Measurements from ENCODE around the gene SPAG16.
"Not testable (repeated sequence)": the region's sequence is repeated elsewhere in the genome, so short reads cannot be mapped to it uniquely, and the experiment has no call there.

SPAG16 gene

DNA sequence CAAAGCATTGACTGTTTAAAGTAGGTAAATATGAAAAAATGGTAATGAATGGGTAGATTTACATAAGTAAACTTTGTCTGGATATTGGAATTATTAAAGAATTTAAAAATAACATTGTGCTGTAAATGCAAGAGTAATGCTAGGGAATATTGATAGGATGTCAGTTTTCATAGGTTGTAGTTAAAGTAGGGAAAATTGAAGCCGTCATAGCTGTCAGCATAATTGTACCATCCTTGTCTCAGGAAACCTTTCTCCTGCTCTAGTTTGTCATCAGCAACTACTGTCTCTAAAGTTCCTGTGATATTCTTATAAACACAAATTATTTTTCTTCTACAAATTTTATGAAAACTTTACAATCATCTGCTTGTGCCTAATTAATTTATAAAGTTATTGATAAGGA, 10.1 kb upstream of the SPAG16 start:
- no peak for DNase-seq

DNA sequence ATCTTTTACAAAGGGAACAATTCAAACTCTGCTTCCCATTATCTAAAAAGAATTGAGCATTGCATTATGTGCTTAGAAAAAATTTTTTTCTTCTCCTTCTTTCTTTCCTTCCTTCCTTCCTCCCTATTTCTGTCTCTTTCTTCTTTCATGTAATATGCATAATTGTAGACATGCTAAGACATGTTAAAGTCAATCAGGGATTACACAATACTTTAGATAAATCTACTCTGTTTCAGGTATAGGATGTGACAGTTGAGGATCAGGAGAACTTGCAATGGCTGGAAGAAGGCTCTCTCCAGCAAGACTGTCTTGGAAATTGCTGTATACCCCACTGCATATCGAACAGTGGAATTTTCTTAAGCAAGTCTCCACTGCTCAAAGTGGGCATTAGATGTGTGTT, 9.0 kb upstream of the SPAG16 start:
- DNase-seq, result no peak

DNA sequence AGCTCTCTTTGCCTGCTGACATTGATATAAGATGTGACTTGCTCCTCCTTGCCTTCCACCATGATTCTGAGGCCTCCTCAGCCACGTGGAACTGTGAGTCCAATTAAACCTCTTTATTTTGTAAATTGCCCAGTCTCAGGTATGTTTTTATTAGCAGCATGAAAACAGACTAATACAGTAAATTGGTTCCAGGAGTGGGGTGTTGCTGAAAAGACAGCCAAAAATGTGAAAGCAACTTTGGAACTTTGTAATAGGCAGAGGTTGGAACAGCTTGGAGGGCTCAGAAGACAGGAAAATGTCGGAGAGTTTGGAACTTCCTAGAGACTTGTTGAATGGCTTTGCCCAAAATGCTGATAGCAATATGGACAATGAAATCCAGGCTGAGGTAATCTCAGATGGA, 7.1 kb upstream of the SPAG16 start:
- not testable (repeated sequence) for DNase-seq

DNA sequence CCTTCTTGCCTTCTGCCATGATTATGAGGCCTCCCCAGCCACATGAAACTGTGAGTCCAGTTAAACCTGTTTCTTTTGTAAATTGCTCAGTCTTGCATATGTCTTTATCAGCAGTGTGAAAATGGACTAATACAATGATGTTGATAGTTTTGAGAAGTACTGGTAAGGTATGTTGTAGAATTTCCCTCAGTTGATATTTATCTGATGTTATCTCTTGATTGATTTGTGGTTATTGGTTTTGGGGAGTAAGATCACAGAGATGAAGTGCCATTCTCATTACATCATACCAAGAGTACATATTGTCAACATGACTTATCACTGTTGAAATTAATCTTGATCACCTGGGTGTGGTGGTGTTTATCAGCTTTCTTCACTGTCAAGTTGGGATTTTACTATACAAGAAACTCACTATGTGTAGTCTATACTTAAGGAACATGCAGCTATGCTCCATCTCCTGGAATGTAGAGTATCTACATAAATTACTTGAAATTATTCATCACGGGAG, 5.1 kb upstream of the SPAG16 start:
- DNase-seq, result no peak

DNA sequence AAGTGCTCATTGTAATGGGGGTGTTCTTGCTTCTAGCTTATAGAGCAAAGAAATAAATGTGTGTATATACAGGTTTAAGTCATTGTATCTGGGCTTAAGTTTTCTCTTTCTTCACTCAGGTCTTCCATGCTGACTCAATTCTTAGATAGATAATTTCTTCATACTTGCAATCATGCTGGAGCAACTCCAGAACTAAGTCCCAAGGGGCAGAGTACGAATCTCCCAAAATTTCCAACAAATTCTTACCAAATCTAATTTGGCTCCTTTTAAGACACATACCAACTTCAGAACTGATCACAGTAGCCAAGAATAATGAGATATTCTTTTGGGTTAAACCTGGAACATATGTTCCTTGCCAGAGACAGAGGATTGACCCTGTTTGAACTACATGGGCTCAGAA, 4.3 kb upstream of the SPAG16 start:
- DNase-seq, result no peak

DNA sequence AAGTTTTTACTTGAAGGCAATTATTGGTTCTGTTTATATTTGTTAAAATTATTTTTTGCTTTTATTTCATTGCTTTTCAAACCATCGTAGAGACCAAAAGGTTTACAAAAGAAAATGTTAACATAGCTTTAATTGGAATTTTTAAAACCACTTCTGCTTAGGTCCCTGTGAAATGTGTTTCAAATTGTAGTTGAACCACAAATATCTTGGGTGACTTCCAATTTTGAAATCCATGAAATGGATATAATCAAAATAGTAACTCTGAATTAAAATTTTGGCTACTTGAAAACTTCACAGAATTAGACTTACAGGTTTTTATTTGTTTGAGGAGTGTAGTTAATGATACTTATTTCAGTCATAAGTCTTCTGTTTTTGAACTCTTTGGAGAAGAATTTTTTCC, 3.1 kb upstream of the SPAG16 start:
- DNase-seq, result no peak

DNA sequence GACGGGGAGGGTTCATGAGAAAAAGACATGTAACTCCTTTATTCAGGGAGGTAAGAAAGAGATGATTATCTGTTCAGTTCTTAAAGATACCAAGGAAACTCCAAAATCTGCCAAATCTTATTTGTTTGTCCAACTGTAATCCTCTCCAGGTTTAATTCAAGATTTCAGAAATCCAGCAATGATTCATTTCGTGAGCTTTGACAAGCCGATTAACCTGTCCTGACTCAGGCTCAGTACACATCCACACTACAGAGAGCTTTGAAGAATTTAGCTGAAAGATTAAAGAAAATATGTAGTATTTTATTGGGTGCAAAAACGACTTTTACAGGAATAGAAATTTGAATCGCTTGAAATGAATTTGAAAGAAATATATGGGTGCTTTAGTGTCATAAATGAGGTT, 1.1 kb downstream of the SPAG16 start:
- DNase-seq, result no peak

DNA sequence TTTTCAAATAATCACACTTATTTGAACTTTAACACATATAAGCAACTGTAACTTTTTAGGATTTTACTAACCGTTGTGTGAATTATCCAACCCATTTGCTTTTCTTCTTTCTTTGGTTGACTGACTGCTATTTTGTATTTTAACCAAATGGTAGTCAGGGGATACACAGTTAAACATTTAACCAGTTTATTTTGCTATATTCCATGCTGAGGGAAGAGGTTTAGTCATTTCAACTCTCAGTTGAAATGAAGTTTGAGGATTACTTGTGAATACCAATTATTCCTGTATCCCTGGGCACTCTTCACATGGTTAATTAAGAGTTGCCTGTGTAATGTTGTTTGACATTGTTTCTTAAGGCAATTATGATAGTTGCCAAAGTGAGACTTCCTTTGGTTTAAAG, 1.9 kb downstream of the SPAG16 start:
- no peak for DNase-seq

DNA sequence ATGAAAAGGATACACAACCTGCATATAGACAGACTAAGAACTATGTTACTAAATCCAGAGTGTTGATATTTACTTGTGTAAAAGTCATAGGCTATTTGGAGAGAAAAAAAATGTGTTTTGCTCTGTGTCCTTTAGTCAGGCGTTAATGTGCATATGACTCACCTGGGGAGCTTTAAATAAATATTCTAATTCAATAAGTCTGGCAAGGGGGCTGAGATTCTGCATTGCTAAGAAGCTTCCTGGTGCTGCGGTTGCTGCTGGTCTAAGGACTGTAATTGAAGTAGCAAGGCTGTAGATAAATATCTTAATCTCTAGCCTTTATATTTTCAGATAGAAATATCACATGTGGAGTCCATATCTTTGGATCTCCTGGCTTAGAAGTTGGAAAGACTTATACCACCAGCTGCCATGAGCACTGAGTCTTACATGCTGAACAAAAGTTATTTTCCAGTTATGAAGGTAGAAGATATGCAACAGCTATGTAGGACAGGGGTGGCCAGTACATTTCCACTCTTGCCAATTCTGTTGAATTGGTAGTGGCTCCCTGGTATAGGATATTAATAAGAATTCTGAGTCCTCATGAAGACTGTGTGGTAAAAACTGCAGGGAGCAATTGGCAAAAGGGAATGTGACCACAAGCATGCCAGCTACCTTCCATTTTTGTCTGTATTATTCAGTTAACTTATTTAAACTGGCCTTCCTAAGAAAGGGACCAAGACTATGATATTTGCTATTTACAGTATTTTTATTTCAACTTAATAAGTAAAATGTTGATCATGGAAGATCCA, 4.8 kb downstream of the SPAG16 start:
- DNase-seq, result no peak

DNA sequence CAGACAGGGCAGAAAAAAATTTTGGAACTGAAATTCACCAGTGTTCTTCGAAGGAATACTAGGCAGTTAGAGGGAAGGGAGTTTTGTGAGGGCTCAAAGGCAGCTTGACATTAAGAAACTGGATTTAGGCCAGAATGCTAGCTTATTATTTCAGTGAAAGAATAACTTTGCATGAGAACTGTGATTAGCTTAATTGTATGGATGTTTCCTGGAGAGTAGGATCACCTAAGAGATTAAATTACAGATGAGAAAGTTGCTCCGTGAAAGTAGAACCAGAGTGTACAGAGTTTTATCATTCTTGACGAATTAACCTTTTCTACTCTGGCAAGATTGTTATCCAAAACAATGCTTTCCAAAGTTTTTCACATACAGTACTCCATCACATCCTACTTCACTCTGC, 6.2 kb downstream of the SPAG16 start:
- no peak for DNase-seq

DNA sequence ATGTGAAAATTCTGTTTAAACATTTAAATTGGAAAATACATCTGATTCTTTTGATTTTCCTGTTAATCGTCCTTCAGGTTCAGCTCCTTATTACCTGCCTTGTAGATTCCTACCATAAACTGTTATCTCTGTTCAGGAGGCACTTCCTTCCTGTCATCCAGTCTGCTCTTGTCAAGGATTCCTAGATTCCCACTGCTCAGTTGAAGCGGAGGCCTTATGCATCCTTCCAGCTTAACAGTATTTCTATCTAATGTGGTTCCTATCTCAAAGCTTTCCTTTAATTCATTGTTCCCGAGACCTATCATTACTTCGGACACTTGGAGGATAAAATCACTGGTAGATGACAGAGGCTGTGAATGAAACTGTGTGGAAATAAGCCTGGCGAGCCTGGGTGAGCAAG, 12.0 kb downstream of the SPAG16 start:
- no peak for DNase-seq

DNA sequence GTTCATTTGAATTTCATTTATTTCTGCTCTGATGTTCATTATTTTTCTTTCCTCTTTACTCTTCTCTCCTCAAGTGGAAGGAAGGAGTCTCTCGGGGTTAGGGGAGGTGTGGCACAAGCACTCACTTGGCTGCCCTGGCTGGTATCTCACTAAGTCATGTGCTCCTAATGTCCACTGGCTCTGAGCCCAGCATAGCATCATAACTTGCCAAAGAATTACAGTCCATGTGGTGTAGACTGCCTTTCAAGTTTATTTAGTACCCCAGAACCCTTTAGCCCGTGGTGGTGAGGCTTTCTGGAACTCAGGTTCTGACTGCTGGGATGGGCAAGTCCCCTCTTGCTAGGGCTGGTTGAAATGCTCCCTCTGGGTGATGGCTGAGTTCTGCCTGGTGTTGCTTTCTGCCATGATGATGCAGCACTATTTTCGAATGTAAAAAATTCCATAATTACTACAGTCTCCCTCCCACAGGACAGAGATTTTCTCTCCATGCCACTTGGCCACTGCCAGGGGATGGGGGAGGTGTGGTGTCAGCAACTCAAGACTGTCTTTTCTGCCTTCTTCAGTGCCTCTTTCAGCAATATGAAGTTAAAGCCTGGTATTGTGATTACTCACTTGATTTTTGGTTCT, 22.2 kb downstream of the SPAG16 start:
- DNase-seq, result no peak

DNA sequence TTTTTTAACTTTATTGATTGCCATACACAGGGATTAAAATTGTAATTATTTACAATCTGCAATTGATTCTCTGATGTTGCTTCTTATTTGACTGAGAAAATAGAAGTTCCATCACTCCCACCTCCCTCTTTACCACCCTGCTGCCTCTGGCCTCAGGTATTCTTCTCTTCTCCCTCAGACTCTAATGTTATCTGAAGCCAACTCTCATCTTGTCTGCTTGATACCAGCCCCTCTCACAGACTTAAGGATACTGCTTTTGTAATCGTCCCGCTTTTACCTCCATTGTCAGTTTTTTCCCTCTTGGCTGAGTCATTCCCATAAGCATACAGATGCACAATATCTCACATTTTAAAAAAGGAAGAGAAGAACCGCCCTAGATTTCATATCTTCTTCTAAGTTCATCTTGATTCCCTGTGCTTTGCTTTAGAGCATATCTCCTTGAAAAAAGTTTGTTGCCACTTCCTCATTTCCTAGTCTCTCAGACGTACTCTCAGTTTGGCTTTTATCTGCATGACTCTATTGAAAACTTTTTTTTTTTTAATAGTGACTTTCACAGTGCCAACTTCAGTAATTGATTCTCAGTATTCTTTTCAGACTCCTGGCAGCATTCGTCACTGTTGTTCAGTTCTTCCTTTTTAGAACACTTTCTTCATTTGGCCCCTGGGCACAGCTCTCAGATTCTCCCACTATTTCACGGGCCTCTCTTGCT, 31.1 kb downstream of the SPAG16 start:
- DNase-seq, result no peak

DNA sequence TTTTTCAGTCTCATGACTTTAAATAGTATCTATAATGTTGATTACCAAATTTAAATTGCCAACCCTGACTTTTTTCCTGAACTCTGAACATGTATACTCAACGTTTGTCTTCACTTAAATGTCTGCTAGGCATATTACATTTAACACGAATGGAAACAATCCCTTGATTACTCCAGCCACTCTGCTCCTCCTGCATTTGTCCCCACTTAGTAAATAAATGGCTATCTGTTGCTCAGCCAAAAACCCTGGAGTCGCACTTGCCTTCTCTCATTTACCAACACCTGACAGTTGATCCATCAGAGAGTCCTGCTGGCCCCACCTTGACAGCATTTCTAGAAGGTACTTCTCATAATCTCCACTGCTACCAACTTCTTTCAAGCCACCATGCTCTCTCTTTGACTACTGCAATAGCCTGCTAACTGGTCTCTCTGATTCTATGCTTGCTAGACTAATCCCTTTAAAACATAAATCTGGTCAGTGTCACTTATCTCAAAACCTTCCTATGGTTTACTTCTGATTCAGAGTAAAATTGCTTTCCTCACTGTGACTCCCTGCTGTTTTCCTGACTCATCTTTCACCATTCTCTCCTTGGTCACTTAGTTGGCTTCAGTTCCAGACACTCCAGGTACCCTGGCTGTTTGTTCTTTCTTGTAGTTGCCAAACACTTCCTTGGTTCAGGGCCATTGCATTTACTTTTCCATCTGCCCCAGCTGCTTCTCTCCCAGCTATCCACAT, 31.9 kb downstream of the SPAG16 start:
- DNase-seq, result no peak

DNA sequence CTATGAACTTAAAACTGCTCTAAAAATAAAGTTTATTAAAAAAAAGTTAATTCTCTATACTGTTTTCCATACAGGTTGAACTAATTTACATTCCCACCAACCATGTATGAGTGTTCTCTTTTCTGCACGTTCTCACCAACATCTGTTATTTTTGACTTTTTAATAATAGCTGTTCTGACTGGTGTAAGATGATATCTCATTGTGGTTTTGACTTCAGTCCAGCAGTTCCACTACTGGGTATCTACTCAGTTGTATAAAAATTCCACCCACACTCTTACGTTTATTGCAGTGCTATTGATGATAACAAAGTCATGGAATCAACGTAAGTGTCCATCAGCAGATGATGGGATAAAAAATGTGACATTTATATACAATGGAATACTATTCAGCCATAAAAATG, 33.7 kb downstream of the SPAG16 start:
- DNase-seq, result no peak

DNA sequence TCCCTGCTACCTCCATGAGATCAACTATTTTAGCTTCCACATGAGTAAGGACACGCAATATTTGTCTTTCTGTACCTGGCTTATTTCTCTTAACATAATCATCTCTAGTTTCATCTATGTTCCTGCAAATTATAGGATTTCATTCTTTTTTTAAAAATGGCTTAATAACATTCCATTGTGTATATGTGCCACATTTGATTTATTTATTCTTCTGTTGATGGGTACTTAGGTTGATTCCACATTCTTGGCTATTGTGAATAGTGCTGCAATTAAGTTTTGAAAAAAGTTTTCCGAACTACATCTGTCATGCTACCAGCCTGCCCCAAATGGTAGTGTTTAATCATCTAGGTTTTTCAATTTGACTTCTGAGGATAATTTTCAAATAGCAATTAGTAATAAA, 36.3 kb downstream of the SPAG16 start:
- no peak for DNase-seq

DNA sequence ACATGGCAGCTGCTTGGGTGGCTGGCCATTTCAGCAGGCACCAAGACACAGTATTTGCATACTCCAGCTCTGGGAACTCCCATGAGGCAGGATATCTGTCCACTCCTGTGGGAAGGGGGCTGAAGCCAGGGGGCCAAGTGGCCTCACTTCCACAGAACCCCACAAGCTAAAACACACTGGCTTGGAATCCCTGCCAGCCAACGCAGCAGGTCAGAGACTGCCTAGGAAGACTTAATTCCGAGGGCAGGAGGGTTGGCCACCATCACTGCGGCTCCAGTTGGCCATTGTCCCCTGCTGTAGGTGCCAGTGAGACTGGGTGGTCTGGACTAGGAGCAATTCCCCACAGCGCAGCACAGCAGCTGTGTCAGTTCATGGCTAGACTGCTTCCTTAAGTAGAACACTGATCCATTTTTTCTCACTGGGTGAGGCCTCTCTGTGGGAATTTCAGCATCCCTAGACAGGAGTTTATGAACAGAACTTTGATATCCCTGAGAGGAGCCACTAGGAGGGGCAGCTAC, 52.0 kb downstream of the SPAG16 start:
- no peak for DNase-seq

DNA sequence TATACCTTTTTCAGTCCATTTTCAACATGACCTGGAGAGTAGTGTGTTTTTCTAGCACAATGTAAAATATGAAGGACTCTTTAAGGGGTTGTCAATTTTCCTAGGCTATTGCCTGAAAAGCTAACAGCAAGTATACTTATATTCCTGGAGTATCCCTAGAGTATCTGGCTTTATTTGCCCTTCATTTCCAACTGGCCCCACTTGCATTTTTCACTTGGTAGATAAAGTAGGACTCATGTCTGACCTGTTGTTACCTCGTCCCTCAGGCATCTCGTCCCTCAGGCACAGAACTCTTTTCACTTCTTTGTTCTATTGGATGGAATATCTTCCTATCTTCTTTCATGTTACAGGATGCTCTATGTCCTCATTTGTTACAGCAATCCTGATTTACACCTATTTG, 69.2 kb downstream of the SPAG16 start:
- no peak for DNase-seq

DNA sequence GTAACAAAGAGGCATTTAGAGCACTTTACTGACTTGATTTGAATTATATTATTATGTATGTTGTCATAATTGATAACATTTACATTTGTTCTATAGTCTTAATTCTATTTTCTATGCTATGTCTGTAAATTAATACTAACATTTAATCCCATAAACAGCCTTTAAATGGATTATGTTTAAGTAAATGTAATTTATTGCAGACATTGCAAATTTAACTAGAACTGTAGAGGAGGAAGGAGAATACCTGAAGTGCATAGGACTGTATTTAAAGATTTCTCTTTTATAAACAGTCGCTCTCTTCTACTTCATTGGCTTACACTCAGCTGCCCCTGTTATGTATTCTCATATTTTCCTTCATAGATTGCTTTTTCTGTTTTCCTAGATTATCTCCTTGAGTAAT, 92.4 kb downstream of the SPAG16 start:
- no peak for DNase-seq

DNA sequence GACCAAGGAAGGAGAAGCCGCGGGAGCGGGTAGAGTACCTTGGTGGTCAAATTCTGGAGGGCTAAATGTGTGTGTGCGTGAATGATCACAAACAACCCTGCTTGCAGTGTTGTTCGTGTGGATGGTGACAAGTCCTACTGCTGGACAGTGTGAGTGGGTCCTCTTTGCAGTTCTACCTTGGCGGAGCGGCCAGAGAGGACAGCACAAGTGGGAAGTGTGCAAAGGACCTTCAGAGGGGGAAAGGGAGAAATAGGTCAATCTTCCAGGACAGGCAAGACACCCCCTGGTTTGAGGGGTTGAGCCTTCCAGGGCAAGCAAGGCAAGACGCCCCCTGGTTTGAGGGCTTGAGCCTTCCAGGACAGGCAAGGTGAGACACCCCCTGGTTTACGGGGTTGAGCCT, 122.8 kb downstream of the SPAG16 start:
- not testable (repeated sequence) for DNase-seq

DNA sequence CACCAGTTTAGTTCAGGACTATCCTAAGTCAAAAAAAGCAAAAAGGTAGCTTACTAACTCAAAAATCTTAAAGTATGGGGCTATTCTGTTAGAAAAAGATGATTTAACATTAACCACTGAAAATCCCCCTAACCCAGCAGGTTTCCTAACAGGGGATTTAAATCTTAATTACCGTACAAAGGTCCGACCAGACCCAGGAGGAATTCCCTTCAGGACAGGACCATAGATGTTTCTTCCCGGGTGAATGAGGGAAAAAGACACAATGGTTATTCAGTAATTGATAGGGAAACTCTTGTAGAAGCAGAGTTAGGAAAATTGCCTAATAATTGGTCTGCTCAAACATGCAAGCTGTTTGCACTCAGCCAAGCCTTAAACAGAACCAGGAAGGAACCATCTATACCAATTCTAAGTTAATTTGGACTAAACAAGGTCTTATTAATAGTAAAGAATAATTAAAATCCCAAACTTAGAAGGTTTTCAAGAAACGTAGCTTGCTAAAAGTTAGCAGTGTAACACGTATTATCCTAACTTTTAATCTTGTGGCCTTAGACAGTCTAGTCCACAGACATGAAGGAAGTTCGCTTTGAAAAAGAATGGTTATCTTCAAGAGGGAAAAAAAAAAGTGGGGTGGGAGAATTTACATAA, 124.3 kb downstream of the SPAG16 start:
- DNase-seq, result not testable (repeated sequence)

DNA sequence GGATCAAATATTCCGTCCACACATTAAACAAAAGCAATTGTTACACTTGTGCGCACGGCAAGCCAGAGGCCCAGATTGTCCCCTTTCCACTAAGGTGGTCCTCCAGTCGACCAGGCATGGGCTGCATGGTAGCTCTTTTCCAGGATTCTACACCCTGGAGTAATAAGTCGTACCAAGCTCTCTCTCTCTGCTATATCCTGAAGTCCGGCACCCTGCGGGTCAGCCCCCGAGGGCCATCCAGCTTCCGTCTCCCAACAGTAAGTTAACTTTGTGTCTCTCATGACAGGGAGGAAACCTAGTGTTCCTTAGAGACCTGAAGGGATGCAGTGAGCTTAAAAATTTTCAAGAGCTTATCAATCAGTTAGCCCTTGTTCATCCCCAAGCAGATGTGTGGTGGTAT, 126.4 kb downstream of the SPAG16 start:
- not testable (repeated sequence) for DNase-seq

Data from CD4-positive, alpha-beta T cell treated with Interleukin-15 for 1 hour (primary cell).